Subcutaneous adipose tissue (tissue), 4 donors: Measurements from ENCODE around the gene CD244. TPM values are rescaled to one million over a fixed set of nuclear protein-coding genes. Genes with fewer than 3 reads are reported as not detected.

Experiments used
- total RNA-seq, 4 donors: library from RNA; depleted of rRNA; stranded (reverse); fragments of >200 nt; gene quantifications; one replicate each; pipeline ENCODE4 v1.1.0, GENCODE V29; 2016
- TF ChIP-seq, protein P1 (sequence below): fragments of 450-650 bp; IDR thresholded peaks from one replicate; pipeline ENCODE4 v1.5.1; 2016; ENCODE audit warnings: low read depth, mild to moderate bottlenecking, control low read depth, antibody characterized with exemption, moderate library complexity

Gene CD244
- total RNA-seq, 4 donors from 2014 or later = 0.88 to 3.2 TPM; not detected in 2

DNA sequence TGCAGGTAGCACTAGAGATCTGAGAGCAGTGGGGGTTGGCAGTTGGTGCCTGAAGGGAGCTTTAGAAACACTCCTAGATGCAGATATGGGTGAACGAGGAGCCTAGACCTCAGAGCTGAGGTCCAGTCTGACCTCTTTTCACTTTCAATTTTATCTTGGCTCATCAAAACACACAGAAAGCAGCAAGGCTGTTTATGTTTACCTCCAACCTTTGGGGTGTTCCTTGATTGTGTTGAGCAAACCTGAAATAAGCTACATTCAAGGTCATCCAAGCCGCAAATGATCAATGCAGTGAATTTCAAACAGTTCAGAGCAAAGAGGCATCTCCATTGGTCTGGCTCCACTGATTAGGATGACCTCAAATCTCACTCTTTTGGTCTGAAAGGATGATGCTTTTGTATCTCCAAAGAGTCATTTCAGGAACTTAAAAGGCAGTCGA, 65.4 kb downstream of the CD244 start:
- TF ChIP-seq, protein P1, sequence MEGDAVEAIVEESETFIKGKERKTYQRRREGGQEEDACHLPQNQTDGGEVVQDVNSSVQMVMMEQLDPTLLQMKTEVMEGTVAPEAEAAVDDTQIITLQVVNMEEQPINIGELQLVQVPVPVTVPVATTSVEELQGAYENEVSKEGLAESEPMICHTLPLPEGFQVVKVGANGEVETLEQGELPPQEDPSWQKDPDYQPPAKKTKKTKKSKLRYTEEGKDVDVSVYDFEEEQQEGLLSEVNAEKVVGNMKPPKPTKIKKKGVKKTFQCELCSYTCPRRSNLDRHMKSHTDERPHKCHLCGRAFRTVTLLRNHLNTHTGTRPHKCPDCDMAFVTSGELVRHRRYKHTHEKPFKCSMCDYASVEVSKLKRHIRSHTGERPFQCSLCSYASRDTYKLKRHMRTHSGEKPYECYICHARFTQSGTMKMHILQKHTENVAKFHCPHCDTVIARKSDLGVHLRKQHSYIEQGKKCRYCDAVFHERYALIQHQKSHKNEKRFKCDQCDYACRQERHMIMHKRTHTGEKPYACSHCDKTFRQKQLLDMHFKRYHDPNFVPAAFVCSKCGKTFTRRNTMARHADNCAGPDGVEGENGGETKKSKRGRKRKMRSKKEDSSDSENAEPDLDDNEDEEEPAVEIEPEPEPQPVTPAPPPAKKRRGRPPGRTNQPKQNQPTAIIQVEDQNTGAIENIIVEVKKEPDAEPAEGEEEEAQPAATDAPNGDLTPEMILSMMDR = no peak

DNA sequence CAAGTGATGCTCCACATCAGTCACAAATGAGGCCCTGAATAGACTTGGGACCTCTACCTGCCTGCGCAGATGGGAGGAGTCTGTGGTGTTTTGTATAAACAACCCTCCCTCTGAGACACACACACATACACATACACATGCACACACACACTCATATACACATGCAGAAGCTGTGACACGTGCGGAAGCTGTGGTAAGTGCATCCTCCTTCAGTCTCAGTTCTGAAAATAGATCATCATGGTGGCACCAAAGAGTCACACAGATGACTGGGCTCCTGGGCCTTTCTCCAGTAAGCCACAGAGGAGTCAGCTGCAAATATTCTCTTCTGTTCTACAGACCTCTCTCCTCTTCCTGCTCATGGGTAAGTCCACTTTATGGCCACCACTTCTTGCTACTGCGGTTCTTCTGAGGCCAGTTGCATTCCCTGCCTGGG, 66.7 kb downstream of the CD244 start, which contains the start of gene LY9:
Gene LY9 (plus strand): TSS at position 224 of the 433 bp plus-strand sequence. CDS start 14 bp downstream, at position 238.
- TF ChIP-seq, protein P1 = no peak

DNA sequence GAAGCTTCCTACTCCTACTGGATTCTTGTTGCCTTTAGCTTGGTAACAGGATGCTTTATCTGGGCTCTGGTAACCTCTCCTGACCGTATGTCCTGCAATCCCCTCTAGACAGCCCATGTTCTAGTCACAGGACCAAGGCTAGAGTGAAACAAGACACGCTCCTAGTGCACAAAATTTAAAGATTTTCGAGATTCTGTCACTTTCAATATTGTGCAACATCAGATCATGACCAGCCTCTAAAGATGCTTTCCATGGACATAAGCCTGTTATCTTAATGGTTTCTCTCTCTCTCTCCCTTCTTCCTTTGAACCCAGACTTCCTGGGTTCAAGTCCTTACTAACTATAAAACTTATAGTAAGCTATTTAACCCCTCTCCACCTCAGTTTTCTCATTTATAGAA, 68.3 kb downstream of the CD244 start:
- TF ChIP-seq, protein P1 = no peak

DNA sequence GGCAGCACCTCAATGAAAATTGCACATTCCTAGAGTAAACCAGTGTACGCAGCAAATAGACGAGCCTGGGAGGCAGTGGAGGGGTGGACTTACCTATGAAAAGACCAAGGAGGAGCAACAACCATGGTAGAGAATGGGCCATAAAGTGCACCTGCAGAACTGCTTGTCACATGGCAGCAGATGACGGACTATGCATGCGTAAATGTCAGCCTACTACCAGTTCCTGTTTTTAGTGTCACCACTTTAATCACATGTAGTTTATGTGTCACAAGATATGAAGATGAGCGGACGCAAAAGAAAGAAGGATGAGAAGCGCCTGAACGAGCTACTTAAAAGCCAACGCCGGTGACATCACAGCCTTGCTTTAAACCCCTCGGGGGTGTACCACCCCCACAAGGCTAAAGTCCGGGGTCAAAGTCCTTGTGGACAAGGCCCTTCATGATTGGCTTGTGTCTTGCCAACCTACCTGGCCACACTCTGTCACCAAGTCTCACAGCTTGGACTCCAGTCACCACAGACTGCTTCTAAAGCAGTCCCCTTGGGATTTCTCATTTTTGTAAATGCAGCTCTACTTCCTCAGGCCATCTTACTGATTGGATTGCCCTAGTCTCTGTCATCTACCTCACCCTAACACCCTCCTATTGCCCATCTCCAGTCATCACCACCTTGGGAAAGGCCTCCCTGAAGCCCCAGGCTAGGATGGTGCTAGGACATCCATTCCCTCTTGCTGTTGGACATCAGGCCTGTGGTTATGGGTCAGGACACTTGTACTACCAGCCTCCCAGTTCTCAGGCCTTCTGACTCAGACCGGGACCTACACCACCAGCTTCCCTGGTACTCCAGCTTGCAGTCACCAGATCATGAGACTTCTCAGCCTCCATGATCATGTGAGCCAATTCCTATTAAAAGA, 72.7 kb downstream of the CD244 start:
- TF ChIP-seq, protein P1 = no peak

DNA sequence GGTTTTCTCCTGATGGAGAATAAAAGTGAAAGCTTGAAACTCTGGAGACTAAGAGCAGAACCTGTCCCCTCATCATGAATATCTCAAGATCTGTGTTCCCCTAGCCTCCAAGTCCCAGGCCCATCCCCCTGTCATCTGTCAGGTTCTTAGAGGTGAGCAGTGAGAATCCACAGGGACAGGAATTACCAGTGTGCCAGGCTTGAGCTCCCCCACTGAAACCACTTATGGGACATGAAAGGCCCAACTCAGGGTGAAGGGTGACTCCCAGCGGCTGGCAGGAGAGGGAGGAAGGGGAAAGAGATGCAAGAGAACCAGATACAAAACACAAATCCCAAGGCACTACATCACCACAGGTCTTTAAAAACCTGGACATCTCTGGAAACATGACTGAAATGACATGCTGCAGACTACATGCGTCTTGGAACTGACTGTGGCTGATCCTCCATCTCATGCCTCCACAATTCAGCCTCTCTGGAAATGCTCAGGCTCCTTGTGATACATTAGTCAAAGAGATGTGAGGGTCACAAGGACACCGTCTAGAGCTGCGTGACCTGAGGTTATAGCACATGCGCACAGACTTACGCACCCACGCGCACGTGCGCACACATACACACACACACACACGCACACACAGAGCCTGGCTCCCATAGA, 73.5 kb downstream of the CD244 start:
- TF ChIP-seq, protein P1 = no peak

DNA sequence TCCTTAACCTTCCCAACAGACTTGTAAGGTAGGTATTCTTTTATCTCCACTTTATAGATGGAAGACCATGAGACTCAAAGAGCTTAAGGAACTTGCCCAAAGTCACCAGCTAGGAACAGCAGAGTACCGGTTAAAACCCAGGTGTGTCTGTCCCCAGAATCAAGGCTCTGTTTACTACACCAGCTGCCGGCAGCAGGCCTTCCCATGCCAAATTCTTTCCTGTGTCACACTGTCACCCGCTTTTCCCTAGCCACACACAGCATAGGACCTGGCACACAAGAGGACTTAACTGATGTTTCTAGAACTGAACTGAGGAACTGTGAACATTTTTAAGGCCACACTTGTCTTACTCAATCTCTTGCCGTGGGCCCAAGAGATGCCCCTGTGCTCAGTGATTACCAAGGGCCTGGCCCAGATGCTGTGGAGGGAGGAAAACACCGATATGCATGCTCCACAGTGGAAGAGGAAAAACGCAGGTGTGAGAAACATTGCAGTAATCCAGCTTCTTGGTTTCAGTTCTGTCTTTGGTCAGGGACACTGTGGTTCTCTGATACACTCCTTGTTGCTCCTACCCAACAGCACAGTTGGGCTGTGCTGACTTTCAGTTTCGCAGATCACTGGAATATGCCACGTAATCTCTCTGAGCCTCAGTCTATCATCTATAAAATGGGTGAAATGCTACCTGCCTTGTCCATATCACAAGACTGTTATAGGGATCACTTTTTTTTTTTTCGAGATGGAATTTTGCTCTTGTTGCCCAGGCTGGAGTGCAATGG, 80.6 kb downstream of the CD244 start:
- TF ChIP-seq, protein P1 = no peak
